Hepatocyte (in vitro differentiated cells): ENCODE results near the gene SMIM20.

ENCODE experiments used
- CTCF ChIP-seq: fragments of 200-600 bp; sonication (generic); IDR thresholded peaks from 2 replicates; pipeline ENCODE4 v1.5.1; 2016; ENCODE audit warnings: antibody characterized with exemption, mild to moderate bottlenecking; ENCODE audit not compliant: poor library complexity
- EZH2 ChIP-seq: fragments of 200-600 bp; sonication (generic); IDR thresholded peaks from 2 replicates; pipeline ENCODE4 v1.6.1; 2016; ENCODE audit warnings: antibody characterized with exemption, mild to moderate bottlenecking, borderline replicate concordance

DNA sequence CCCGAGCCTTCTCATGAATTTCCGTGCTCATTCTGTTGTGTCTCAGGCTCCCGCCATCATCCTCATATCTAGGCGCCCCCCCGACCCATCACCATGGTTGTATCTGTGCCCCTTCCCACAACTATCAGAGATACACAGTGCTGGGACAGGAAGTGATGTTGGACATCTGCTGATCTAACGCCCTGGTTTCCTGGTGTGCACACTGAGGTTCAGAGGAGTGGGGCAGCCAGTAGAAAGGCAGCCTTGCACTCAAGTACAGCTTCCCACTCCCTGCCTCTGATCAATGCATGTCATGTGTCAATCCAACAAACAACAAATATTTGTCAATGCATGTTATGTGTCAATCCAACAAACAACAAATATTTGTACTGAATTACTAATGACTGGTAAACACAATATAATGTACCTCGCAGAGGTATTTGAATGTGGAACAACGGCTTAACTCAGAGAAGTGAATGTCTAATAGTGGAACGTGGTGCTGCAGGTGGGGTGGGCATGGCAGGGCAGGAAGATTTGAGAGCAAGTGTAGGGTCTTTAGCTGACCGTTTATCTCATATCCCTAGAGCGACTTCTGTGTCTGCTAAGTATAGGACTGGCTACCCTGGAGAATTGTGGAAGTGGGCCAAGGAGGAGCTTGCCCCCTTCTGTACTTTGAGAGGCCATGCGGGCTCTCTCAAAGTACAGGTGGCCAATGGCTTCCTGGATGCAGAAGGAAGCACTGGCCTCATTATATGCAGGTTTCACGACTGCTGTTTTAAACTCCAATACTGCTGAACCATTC, 41.0 kb upstream of the SMIM20 start:
- TF ChIP-seq CTCF (no peak), EZH2 (no peak)
